Astrocyte (in vitro differentiated cells and primary cell): ENCODE results near the gene GP1BA. TPM values are rescaled to one million over a fixed set of nuclear protein-coding genes. Genes with fewer than 3 reads are reported as not detected.
A peak's percentile ranks its signal among the peaks of the same experiment; 100 is the strongest.

Source experiments
- DNase-seq: peaks from one replicate; pipeline ENCODE4 v3.0.0-alpha.2; 2010; ENCODE audit warnings: low read depth
- FAIRE-seq: peaks from 2 replicates; lab custom pipeline; 2011; peaks lifted over from hg19 to GRCh38; lab: Jason Lieb, UNC
- H2AFZ ChIP-seq: 2 replicates; pipeline ENCODE4 v1.6.0; 2012; ENCODE audit warnings: low read depth, low read length, inconsistent platforms
- H3K27ac ChIP-seq: 2 replicates; pipeline ENCODE4 v1.5.1; 2011; ENCODE audit warnings: low read depth, low read length, inconsistent platforms
- H3K27me3 ChIP-seq: 2 replicates; pipeline ENCODE4 v1.6.0; 2011; ENCODE audit warnings: low read length, inconsistent platforms; ENCODE audit not compliant: insufficient read depth
- H3K36me3 ChIP-seq: 2 replicates; pipeline ENCODE4 v1.5.1; 2011; ENCODE audit warnings: low read length, inconsistent platforms; ENCODE audit not compliant: insufficient read depth
- H3K4me1 ChIP-seq: 2 replicates; pipeline ENCODE4 v1.5.1; 2011; ENCODE audit warnings: low read length, inconsistent platforms; ENCODE audit not compliant: insufficient read depth
- H3K4me2 ChIP-seq: 2 replicates; pipeline ENCODE4 v1.6.0; 2012; ENCODE audit warnings: low read length, inconsistent platforms
- H3K4me3 ChIP-seq: 2 replicates; pipeline ENCODE4 v1.5.1; 2011; ENCODE audit warnings: low read depth, mild to moderate bottlenecking, low read length, inconsistent platforms; ENCODE audit not compliant: insufficient read depth
- H3K79me2 ChIP-seq: 2 replicates; pipeline ENCODE4 v1.6.0; 2012; ENCODE audit warnings: mild to moderate bottlenecking, low read length, inconsistent platforms; ENCODE audit not compliant: insufficient read depth
- H3K9ac ChIP-seq: 2 replicates; pipeline ENCODE4 v1.6.0; 2012; ENCODE audit warnings: mild to moderate bottlenecking, low read length, inconsistent platforms
- H3K9me3 ChIP-seq: 2 replicates; pipeline ENCODE4 v1.5.1; 2012; ENCODE audit warnings: low read depth, mild to moderate bottlenecking, low read length, inconsistent platforms; ENCODE audit not compliant: insufficient read depth
- H4K20me1 ChIP-seq: 2 replicates; pipeline ENCODE4 v1.6.0; 2012; ENCODE audit warnings: low read length, inconsistent platforms; ENCODE audit not compliant: insufficient read depth
- H3K27ac Mint-ChIP-seq: one replicate; pipeline ENCODE4 v1.8.0; 2021; ENCODE audit warnings: mild to moderate bottlenecking, mixed read lengths; ENCODE audit not compliant: unreplicated experiment
- H3K27me3 Mint-ChIP-seq: one replicate; pipeline ENCODE4 v1.8.0; 2021; ENCODE audit warnings: low read depth, mixed read lengths; ENCODE audit not compliant: unreplicated experiment
- H3K36me3 Mint-ChIP-seq: one replicate; pipeline ENCODE4 v1.8.0; 2021; ENCODE audit warnings: low read depth, mixed read lengths; ENCODE audit not compliant: unreplicated experiment
- H3K4me1 Mint-ChIP-seq: one replicate; pipeline ENCODE4 v1.8.0; 2021; ENCODE audit warnings: low read depth, mixed read lengths; ENCODE audit not compliant: unreplicated experiment
- H3K4me3 Mint-ChIP-seq: one replicate; pipeline ENCODE4 v1.8.0; 2021; ENCODE audit warnings: mild to moderate bottlenecking, moderate library complexity, mixed read lengths; ENCODE audit not compliant: unreplicated experiment
- H3K9me3 Mint-ChIP-seq: one replicate; pipeline ENCODE4 v1.8.0; 2021; ENCODE audit warnings: mild to moderate bottlenecking, mixed read lengths; ENCODE audit not compliant: unreplicated experiment
- CTCF ChIP-seq: IDR thresholded peaks from 2 replicates; pipeline ENCODE4 v1.5.1; 2011; ENCODE audit warnings: low read depth, mild to moderate bottlenecking, inconsistent platforms, low read length, moderate library complexity; ENCODE audit not compliant: insufficient read depth
- EZH2 ChIP-seq: IDR thresholded peaks from 2 replicates; pipeline ENCODE4 v1.6.1; 2012; ENCODE audit warnings: mild to moderate bottlenecking, low read length, inconsistent platforms; ENCODE audit not compliant: insufficient read depth
- total RNA-seq: library from RNA; stranded (reverse); gene quantifications from 2 replicates; pipeline ENCODE4 v1.2.1, GENCODE V29; 2021

The GP1BA gene
- total RNA-seq, 1 donor from 2014 or later = 0.09 TPM

- peak overlapping the region; percentile 75 for H2AFZ ChIP-seq
- DNase-seq (peak; percentile 100), FAIRE-seq (peak; percentile 90)
- H3K36me3 Mint-ChIP-seq = peaks cover 22% of the 10 kb centered on the region
- H3K27me3 Mint-ChIP-seq = no peaks in the 10 kb centered on the region
- H3K9me3 Mint-ChIP-seq = peaks cover 5% of the 10 kb centered on the region
- H3K4me3 ChIP-seq = peak overlapping the region; percentile 87
- H3K4me1 Mint-ChIP-seq = peaks cover 29% of the 10 kb centered on the region
- H3K4me3 Mint-ChIP-seq = no peak overlapping the region
- H3K36me3 ChIP-seq = peaks cover 4% of the 10 kb centered on the region
- H3K9ac ChIP-seq = peak overlapping the region; percentile 93
- TF ChIP-seq CTCF (no peak), EZH2 (no peak)
- no peak overlapping the region for H3K27ac Mint-ChIP-seq
- peaks cover 48% of the 10 kb centered on the region for H3K79me2 ChIP-seq
- peaks cover 33% of the 10 kb centered on the region for H3K4me1 ChIP-seq
- no peaks in the 10 kb centered on the region for H3K9me3 ChIP-seq
- peak overlapping the region; percentile 95 for H3K4me2 ChIP-seq
- peaks cover 22% of the 10 kb centered on the region for H4K20me1 ChIP-seq
- no peaks in the 10 kb centered on the region for H3K27me3 ChIP-seq
- peak overlapping the region; percentile 97 for H3K27ac ChIP-seq
These were observed 34.9 kb downstream of the GP1BA start for GRCh38 chr17:4966844-4967538.

- Mint-ChIP-seq H3K36me3 (peaks cover 22% of the 10 kb centered on the region), H3K27ac (no peak within 1 kb of the TSS), H3K9me3 (peaks cover 5% of the 10 kb centered on the region), H3K4me1 (peaks cover 29% of the 10 kb centered on the region), H3K4me3 (no peak within 1 kb of the TSS), H3K27me3 (no peaks in the 10 kb centered on the region)
- Histone ChIP-seq H4K20me1 (peaks cover 27% of the 10 kb centered on the region), H3K4me1 (peaks cover 33% of the 10 kb centered on the region), H3K27me3 (no peaks in the 10 kb centered on the region), H3K9ac (peak within 1 kb of the TSS; percentile 93), H3K36me3 (peaks cover 4% of the 10 kb centered on the region), H3K4me2 (peak within 1 kb of the TSS; percentile 95), H3K27ac (peak within 1 kb of the TSS; percentile 97), H3K79me2 (peaks cover 54% of the 10 kb centered on the region), H3K9me3 (no peaks in the 10 kb centered on the region), H2AFZ (peak within 1 kb of the TSS; percentile 75), H3K4me3 (peak within 1 kb of the TSS; percentile 87)
- TF ChIP-seq CTCF (no peak), EZH2 (no peak)
- FAIRE-seq = no peak
- DNase-seq = peak; percentile 94
These were observed 35.7 kb downstream of the GP1BA start, which contains the start of gene SPAG7 for GRCh38 chr17:4967539-4968485. Gene SPAG7 (minus strand): TSS chr17:4967817. CDS start chr17:4967804, 13 bp downstream.
